Raji (cell line): Measurements from ENCODE around the gene SMIM35.

Experiments
- POLR2A ChIP-seq: IDR thresholded peaks from 2 replicates; pipeline ENCODE4 v1.6.1; 2011; ENCODE audit warnings: low read depth, low read length, control low read depth; ENCODE audit not compliant: insufficient read depth

Gene SMIM35

DNA sequence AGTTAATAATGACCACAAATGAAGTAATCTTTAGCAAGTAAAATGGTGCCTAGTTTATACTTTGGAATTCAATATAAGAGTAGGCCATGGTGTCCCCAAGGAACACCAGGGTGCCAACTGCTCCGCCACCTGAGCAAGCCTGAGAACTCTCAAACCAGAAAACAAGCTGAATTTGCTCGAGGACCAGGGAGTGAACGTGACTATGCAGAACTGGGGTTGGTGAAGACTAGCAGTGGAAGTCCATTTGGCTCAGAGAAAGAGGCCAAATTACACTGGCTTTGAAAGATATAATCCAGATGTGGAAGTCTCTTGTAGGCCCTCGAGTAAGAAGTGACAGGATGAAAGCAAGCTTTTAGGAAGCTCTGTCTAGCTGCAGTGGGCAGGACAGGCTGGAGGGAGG, 8.7 kb upstream of the SMIM35 start:
- TF ChIP-seq POLR2A = no peak

DNA sequence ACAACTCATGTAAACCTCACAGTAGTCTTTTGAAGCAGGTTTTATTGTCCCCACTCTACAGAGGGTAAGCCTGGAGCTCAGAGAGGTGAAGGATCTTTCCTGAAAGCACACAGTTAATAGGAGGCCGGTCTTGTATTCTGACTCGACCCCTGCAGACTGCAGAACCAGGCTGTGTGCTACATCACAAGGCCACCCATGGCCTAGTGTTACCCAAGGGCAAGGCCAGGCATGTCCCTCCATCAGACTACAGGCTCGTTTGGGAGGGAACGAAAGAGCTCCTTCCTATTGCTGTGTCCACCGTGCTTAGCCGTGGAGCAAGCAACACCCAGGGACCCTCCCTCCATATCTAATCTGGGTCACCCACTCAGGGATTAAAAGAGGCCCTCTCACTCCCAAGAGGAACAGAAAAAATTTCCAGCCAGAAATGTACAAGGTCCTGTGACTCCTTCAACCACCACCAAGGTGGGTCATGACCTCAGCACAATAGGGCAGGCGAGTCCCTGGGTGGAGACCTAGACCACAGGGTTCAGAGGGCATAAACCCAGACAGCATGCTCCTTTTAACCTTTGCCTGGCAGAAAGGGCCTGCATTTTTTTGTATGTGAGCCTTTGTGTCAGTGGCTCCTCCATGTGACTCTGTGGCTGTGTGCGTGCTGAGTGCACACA, 6.3 kb upstream of the SMIM35 start:
- TF ChIP-seq POLR2A = no peak

DNA sequence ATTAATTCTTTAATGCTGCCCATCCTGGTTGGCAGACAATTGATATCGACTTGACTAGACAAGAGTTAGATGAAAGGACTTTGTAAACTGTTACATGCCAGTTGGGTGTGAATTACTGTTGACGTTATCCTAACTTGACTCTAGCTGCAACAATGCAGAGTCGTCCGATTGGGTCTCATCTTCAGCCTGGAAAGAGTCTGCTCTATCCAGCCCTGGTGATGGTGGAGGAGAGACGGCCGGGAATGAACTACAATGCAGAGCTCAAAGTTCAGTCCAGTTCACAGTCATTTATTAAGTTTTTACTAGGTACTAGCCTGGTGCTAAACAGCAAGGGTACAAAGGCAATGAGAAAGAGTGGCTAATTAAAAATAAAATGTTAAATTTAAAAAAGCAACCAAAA, 4.9 kb upstream of the SMIM35 start:
- no peak for TF ChIP-seq POLR2A

DNA sequence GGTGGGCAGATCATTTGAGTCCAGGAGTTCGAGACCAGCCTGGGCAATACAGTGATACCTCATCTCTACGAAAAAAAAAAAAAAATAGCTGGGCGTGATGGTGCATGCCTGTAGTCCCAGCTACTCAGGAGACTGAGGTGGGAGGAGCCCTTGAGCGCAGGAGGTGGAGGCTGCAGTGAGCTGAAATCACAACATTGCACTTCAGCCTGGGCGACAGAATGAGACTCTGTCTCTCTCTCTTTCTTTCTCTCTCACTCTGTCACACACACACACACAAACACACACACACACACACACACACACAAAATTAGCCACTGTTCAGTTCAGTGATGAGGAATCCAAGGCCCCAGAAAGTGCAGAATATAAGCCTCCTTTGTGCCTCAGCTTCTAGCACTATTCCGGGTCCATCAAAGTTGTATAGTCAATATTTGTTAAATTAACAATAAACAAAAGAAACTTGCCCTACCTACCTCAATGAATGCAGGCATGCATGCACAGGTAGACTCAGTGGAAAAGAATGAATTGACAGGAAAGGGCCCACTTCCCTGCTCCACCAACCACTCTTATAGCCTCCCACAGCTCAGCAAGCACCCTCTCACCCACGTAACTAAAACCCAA, 3.9 kb upstream of the SMIM35 start:
- no peak for TF ChIP-seq POLR2A

DNA sequence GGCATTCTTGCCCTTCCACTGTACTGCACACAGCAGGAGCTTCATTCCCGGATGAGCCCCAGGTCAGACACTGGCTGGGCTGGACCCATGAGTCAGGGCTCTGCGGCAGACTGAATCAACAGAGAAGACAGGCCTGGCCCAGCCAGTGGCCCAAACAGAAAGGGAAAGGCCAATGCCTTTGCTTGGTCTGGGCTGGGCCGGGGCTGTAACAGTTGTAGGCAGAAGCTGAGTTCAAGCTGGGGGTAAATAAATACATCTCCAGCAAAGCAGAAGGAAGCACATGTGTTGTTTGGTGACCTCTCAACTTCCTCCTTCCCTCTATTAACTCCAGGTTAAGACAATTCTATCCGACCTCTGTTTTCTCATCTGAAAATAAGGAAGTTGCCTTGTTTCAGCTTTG, 1.8 kb upstream of the SMIM35 start:
- no peak for TF ChIP-seq POLR2A

DNA sequence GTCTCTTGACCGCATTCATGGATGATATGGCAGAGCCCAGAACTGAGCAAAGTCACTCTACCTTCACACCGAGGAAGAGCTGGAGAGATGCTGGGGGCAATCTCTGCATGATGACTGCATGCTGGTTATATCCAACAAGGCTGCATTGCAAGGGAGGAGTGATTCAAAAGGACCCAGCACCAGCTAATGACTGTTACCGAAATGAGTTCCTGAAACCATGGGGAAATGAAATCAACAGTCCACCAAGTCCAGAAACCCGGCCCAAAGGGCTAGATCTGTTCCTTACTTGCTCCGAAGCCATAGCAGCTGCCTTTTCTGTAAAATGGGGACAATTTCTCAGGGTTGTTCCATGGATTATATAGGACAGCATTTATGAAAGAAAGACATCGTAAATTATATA, 1.2 kb upstream of the SMIM35 start:
- no peak for TF ChIP-seq POLR2A

DNA sequence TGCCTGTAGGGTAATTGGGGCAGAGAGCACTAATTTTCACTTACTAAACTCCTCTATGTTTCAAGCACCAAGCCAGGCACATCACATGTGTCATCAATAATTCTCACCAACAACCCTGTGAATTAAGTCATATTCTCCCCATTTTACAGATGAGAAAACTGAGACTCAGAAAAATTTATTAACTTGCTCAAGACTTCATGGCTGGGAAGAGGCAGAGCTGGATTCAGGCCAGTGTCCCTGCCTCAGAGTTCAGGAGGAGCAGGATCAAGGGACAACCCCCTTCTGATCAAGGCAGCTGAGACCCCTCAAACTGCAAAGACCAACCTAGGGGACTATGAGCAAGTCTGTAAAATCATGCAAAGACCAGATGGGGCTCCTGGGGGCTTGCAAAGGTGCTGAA, 2.1 kb downstream of the SMIM35 start:
- no peak for TF ChIP-seq POLR2A

DNA sequence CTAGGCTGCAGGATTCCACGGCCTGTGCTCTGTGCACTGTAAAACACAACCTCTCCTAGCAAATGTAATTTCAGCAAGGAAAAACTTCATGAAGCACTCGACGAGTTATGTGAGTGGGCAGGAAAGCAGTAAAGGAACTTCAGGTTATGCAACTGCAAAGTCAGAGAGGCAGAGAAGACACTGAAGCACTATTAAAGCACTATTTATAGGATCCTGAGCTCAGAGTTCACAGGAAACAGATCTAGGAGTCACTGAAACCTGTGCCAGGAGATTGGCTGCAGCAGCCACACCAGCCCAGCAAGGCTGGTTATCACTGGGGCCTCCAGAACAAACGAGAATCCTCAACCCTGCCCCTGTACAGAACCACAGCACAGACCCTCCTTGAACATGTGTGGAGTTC, 2.5 kb downstream of the SMIM35 start:
- TF ChIP-seq POLR2A = no peak

DNA sequence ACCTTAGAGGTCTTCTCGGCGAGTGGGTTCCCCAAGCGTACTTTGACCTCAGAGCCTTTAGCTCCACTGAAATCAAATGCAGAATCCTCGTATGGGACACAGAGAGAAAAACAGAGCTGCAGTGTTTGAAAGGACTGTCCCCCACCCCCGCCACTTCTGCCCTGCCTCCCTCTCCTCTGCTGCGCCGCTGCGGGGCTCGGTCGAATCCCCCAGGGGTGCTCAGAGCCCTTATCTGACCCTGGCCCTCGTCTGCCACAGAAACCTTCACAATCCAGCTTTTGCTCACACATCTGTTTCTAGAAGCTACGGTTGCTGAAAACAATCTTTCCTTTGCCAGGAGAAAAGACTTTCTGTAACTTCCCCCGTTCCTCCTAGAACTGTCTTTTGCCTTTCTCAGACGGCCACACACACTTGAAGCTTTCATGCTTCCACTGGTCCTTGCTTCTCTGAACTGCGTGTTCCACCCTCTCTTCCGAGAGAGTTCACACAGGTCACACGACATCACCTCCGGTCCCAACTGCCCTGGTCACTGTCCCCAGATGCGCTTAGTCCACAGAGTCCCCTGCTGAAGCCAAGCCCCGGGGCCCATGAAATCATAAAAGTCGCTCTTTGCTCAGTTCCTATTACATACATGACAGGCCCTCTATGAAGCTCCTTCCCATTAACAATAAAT, 3.7 kb downstream of the SMIM35 start:
- TF ChIP-seq POLR2A = no peak

DNA sequence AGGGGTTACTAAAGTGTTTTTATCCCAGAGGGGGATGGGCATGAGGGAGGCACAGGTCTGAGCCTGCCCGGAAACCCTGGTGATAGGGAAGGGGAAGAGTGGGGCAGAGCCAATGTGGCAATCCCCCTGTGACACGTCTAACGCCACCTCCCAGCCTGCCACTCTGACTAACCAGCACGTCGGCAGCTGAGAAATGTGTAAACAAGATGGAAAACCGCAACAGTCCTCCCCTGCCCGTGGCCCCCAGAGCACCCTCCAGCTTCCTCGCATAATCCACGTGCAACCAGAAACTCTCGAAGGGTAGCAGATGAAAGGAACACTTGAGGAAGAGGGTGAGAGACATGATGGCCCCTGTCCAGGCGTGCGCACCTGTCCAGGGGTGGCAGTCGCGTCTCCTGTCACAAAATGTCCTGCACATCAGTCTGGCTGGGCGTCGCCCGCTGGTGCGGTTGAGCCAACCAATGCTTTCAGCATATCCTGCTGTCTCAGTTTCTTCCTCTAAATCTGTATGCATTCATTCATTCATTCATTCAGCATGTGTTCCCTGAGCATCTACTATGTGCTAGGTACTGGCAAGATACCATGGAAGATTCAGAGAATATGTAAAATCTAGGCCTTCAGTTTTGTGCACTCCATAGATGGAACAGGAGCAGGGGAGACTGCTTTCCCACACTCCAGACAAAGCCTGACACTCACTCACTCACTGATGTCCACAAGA, 5.4 kb downstream of the SMIM35 start:
- TF ChIP-seq POLR2A = no peak

DNA sequence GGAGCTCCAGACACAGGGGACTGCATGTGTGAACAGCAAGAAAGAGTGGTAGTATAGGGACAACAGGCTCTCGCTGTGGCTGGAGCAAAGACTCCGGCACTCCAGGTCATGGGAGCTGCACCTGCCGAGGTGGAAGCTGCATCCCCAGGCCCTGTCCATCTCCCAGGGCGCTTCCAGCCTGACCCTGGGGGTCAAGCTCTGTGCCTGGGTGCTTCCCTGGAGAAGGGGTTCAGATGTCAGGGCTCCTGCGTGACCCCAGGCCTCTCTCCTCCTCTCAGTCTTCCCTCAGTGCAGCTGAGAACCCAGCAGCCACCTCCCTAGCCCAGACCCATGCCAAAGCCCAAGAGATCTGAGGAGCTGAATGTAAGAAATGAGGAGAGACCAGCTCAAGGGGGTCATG, 6.5 kb downstream of the SMIM35 start:
- TF ChIP-seq POLR2A = no peak

DNA sequence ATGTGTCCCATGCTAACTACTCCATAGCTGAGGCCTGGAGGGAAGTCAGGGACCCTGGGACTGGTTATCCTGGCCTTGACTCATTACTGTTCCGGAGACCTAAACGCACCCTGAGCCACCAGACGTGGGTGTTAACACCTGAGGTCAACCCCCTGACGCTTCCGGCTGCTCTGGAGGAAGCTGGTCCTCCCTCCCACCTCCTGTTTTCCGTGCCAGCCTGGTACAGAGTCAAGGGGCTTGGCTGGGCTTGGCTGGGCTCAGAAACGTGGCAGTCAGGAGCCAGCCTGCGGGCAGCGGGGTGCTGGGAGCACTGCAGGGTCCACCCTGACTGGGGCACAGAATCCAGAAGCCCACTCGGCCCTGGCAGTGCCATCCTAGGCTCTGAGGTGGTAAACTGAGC, 7.3 kb downstream of the SMIM35 start:
- TF ChIP-seq POLR2A = no peak

DNA sequence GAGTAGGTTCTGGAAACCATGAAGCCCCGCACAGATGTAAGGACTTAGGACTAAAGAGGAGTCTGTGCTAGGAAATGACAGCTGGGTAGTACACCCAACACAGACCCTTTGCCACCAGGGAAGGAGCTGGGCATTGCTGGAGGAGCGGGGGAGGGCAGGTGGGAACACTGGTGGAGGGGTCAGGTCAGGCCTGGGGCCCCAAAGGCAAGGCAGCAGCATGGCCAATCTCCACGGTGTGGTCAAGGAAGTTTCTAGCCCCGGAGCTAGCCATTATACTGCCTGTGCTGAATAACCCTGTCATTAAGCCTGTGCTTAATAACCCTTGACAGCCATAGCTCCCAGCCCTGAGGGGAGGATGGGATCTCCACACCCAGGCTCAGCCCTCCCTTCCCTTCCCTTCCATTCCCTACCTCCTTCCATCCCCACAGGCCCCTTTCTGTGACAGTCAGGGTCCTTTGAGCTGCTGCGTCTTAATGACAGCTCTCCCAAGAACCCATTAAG, 7.8 kb downstream of the SMIM35 start:
- TF ChIP-seq POLR2A = no peak

DNA sequence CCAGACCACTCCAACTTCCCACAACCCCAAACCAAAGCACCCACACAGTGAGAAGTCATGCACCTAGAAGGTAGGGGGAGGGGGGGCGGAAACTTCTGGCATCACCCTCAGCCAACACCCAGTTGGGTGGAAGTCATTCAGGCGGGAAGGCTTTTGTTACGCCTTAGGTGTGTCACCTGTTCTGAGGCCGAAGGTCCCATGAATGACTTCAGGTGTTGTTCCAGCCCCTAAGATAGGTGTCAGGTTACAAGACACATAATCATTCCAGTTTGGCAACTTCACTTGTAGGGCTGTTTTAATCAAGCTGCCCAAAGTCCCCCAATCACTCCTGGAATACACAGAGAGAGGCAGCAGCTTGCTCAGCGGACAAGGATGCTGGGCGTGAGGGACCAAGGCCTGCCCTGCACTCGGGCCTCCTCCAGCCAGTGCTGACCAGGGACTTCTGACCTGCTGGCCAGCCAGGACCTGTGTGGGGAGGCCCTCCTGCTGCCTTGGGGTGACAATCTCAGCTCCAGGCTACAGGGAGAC, 9.9 kb downstream of the SMIM35 start, which contains the start of gene TMPRSS4:
Gene TMPRSS4 (plus strand): TSS at position 325 of the 528 bp plus-strand sequence. CDS start 225 bp downstream, outside the sequence.
- TF ChIP-seq POLR2A = no peak

DNA sequence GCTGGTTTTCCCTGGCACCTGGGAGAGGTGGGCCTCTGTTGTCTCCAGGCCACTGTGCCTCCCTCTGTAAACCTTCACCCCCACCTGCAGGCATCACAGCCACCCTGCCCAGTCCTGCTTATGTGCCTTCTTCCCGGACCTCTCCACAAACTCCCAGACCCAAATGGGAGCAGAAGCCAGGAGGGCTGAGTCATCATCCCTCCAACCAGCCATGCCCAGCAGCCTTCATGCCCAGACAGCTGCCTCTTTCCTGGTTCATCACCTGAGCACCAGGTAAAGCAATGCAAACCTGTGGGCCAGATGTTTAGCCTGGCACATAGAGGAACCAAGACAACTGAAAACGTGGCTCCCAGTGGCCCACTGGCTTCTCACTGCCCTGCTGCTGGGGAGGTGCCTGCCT, 12.0 kb downstream of the SMIM35 start:
- TF ChIP-seq POLR2A = no peak
